ENCODE data around the gene ATP8B4.

ATP8B4 gene

DNA sequence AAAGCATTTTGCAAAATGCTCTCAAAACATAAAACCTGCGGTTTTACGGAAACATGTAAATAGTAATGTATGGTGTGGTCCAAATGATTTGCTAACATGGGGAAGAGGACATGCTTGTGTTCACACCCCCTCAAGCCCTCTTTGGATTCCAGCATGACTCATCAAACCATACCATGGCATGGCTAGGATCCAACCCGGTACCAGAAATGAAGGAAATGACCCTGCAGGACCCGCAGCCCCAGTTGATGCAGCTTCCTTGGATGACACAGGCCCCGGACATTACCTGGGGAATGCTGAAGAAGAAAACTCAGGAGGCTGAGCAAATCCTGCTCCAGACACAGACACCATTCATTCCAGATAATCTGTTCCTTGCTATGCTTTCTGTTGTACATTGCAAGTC, 275.3 kb downstream of the ATP8B4 start:
- DNase-seq: no peak

DNA sequence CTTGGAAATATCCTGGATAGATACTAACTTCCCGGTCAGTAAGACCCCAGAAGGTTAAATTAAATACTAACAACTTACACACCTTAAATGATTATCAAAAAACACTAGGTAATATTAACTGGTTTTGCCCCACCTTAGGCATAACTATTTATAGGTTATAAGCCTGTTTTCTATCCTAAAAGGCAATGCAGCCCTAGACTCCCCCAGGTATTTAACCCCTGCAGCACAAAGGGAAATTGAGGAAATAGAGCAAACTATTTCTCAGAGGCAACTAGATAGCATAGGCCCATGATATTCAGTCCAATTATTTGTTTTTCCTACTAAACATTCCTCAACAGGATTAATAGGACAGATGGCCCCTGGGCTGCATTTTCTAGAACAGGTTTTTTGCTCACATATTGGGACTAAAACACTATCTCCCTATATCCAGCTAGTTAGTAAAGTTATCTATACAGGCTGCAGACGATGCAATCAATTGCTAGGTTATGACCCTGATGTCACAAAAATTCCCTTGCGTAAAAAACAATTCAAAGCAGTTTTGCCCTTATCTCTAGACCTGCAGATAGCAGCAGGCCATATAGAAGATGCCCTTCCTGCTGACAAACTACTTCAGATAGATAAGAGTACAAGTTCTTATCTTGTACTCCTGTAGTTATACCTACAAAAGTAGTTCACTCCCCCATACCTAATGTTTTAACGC, 276.9 kb downstream of the ATP8B4 start:
- DNase-seq: no peak

DNA sequence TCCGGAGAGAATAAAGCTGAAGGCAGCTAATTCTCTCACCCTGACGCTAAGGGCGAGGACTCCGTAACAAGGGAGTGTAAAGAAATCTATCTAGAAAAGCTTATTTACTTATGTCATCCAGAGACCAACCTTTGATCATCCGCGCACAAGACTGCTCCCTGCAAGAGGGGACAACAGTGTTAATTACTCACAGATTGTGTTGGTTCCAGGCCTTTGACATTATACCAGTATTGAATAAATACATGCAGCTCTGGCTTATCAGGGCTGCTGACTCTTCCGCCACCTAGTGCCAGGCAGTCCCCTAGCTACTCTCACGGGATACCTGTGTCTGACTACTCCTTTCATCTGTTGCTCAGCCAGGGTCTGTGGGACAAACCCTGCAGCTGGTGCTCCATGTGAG, 286.5 kb downstream of the ATP8B4 start:
- DNase-seq: no peak

- no peak for DNase-seq
Observed at GRCh38 chr15:49831206-49831965, 287.6 kb downstream of the ATP8B4 start.

DNA sequence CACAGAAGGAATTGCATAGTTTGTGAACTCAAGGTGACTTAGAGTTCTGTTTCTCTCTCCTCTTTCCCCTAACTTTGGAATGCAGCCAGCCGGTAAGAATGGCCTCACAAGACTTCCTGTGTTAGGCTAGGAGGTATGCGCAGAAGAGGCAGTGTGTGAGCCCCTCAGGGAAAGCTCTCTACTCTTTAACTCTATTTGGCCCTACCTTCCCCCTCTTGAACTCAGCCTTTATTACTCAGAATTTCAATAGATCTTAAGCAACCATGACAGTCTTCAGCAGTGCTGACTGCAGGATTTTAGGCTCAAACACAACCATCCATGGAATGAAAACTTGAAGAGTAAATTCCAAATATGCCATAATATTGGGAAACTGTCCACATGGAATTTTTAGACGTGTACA, 288.6 kb downstream of the ATP8B4 start:
- DNase-seq: no peak

DNA sequence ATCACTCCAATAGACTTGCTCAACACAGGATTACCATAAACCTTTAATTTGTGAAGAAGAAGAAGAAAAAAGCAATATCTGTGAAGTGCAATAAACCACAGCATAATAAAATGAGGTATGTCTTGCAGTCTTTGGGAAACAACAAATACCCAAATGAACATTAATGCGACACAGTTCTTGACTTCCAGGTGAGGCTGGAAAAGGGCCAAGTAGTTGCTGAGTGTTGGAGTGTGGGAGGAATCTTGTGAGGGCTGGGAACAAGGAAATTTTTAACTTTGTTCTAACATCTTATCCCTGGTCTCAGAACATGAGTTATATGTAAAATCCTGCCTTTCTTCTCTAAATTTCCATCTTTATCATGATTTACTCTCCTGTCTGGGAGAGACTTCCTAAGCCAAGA, 291.7 kb downstream of the ATP8B4 start:
- DNase-seq: no peak

DNA sequence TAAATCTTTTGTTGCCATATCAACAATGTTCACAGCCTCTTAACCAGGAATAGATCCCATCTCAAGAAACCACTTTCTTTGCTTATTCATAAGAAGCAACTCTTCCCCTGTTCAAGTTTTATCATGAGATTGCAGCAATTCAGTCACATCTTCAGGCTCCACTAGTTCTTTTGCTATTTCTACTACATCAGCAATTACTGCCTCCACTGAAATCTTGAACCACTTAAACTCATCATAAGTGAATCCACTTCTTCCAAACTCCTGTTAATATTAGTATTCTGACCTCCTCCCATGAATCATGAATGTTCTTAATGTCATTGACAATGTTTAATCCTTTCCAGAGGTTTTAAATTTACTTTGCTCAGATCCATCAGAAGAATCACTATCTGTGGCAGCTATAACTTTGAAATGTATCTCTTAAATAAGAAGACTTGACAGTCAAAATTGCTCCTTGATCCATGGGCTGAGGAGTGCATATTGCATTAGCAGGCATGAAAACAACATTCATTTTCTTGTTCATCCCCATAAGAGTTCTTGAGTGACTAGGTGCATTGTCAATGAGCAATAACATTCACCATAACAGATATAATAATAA, 292.3 kb downstream of the ATP8B4 start:
- no peak for DNase-seq

GRCh38 chr15:49824775-49825099, 294.3 kb downstream of the ATP8B4 start:
- no peak for DNase-seq

DNA sequence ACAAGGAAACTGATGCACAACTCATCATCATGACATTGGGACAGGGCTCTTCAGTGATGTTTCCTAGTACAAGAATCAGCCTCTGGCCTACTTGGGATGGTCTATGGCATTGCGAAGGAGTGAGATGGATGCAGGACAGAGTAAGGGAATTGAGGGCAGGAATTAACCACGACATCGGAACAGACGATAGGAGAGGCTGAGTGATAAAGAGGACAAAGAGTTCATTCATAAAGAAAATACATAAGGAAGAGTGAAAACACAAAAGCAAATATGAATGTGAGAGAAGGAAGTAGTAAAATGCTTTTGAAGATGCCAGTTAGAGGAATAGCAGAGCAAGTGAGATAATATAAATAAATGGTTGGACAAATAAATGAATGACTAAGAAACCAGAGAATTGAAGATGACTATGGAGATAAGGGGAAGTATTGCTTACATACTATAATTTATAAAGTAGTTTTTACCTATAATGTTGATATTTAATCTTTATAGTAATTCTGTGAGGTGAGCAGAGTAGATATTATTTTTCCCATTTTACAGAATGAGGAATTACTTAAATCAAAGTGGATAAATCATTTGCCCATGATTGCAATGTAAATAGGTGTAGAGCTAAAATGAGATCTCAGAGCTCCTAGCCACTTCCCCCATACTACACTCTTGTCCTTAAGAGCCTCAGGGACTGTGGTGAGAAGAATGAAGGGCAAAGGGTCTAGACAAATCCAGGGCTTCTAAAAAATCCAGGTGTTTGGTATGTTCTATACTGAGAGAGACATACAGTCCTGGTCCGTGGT, 294.9 kb downstream of the ATP8B4 start:
- no peak for DNase-seq

DNA sequence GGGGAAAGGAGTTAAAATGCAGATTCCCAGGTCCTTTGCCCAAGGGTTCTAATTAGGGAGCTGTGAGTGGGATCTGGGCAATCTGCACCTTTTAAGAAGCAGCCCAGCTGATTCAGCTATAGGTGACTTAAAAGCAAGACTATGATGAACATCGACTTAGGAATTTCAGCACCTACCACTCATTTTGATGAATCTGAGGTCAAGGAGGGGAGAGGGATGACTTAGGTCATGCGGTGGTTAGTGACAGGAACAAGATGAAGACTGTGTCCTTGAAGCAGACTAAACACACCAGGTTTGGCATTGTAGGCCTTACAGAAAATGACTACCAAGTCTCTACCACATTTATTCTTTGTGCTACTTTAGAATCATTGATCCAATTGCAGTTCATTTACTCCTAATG, 301.9 kb downstream of the ATP8B4 start:
- DNase-seq: no peak

GRCh38 chr15:49815950-49816349, 303.1 kb downstream of the ATP8B4 start:
- no peak for DNase-seq

- DNase-seq: no peak
Observed at GRCh38 chr15:49815526-49815925, 303.5 kb downstream of the ATP8B4 start.

- DNase-seq: no peak
Observed at GRCh38 chr15:49814709-49815108, 304.3 kb downstream of the ATP8B4 start.

DNA sequence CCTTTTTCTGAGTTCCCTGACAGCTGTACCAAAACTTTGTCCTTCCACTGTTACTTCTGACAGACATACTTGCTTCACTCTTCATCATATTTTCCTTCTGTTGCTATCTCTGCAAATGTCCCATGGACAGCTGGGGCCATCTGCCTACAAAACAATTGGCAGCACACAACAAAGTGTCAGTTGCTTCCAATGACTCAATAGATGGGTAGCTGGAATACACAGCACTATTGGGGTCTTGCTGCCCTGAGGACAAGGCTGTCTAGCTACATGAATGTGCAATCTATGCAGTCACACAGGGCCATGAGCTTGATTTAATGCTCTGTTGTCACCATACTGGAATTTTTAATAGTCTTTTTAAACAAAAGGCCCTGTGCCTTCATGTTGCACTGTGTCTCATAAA, 305.4 kb downstream of the ATP8B4 start:
- no peak for DNase-seq

GRCh38 chr15:49810720-49811119, 308.3 kb downstream of the ATP8B4 start:
- DNase-seq: no peak

GRCh38 chr15:49809894-49810609, 309.0 kb downstream of the ATP8B4 start:
- DNase-seq: no peak

GRCh38 chr15:49808341-49808740, 310.7 kb downstream of the ATP8B4 start:
- no peak for DNase-seq
